K562 (cell line): ENCODE measurements around the gene OR13F1. TPM values are rescaled to one million over a fixed set of nuclear protein-coding genes. Genes with fewer than 3 reads are reported as not detected.

Experiments used
- ATAC-seq: fragments of 200-7000 bp; cut with Tn5 transposase; 3 replicates; pipeline ENCODE4 v1.9.1; 2020; ENCODE audit warnings: moderate library complexity
- BruUV-seq: library from RNA; stranded (reverse); fragments of 400-500 nt; replicated peaks from 2 replicates; lab custom pipeline; 2021; lab: Mats Ljungman, UMichigan
- CTCF ChIA-PET: fragments of 300-600 bp; formaldehyde crosslinking; extraction: SDS; loops from one replicate; lab custom pipeline; 2021; ENCODE audit warnings: low intra/inter-chr PET ratio; lab: Yijun Ruan, JAX
- POLR2A ChIA-PET: fragments of 300-600, 350-650 bp; sonication (Branson Sonifier 250); formaldehyde crosslinking; extraction: SDS; loops from one replicate; lab custom pipeline; 2021; ENCODE audit warnings: antibody characterized with exemption, inconsistent platforms; lab: Yijun Ruan, JAX
- DNase-seq, 4 experiments: peaks; one replicate each; pipeline versions ENCODE4 v3.0.0 to v3.0.0-alpha.2; 2011 to 2018; ENCODE audit warnings: low spot score in 3 of 4, mixed read lengths in 3 of 4; ENCODE audit errors: extremely low read depth in 1 of 4
- FAIRE-seq: peaks from 2 replicates; lab custom pipeline; 2011; peaks lifted over from hg19 to GRCh38; lab: Jason Lieb, UNC
- H2AFZ ChIP-seq: 2 replicates; pipeline ENCODE4 v1.6.0; 2011; ENCODE audit warnings: low read depth, low read length, control low read depth, inconsistent platforms
- H3K27ac ChIP-seq: fragments of 200-600 bp; 3 replicates; pipeline ENCODE4 v1.8.0; 2011; ENCODE audit warnings: low read depth, mild to moderate bottlenecking, control low read depth, inconsistent platforms, low read length, moderate library complexity, mixed read lengths; ENCODE audit errors: extremely low read depth
- H3K27me3 ChIP-seq, 2 experiments: fragments of 300-600 bp in 1 of 2; 2 replicates in 1 of 2; 3 replicates in 1 of 2; pipeline versions ENCODE4 v1.6.0 to v1.8.0; 2011; ENCODE audit warnings: inconsistent platforms in 2 of 2, low read length in 2 of 2, mild to moderate bottlenecking in 1 of 2, mixed read lengths in 1 of 2, moderate library complexity in 1 of 2; ENCODE audit not compliant: control insufficient read depth in 2 of 2, insufficient read depth in 2 of 2
- H3K36me3 ChIP-seq: fragments of 300-600 bp; 3 replicates; pipeline ENCODE4 v1.8.0; 2011; ENCODE audit warnings: mild to moderate bottlenecking, low read length, inconsistent platforms; ENCODE audit not compliant: control insufficient read depth, insufficient read depth
- H3K4me1 ChIP-seq, 2 experiments: fragments of 200-600 bp in 1 of 2; replicated peaks in 1 of 2; 2 replicates in 1 of 2; 3 replicates in 1 of 2; pipeline versions ENCODE4 v1.5.1 to v1.8.0; 2011; ENCODE audit warnings: inconsistent platforms in 2 of 2, low read length in 2 of 2, mild to moderate bottlenecking in 1 of 2, mixed read lengths in 1 of 2, moderate library complexity in 1 of 2; ENCODE audit not compliant: control insufficient read depth in 2 of 2, insufficient read depth in 2 of 2
- H3K4me2 ChIP-seq: 2 replicates; pipeline ENCODE4 v1.6.1; 2011; ENCODE audit warnings: low read length, control low read depth, inconsistent platforms, mixed read lengths; ENCODE audit not compliant: insufficient read depth
- H3K4me3 ChIP-seq: fragments of 200-600 bp; sonication (generic), shearing (Covaris generic); 2 replicates; pipeline ENCODE4 v1.5.1; 2016; ENCODE audit warnings: control low read depth, inconsistent platforms
- H3K79me2 ChIP-seq: fragments of 200-600 bp; 3 replicates; pipeline ENCODE4 v1.8.0; 2011; ENCODE audit warnings: low read length, inconsistent platforms; ENCODE audit not compliant: control insufficient read depth, insufficient read depth
- H3K9ac ChIP-seq, 2 experiments: 2 replicates each; pipeline versions ENCODE4 v1.6.0 to v1.6.1; 2011; ENCODE audit warnings: low read depth in 2 of 2, low read length in 2 of 2, control low read depth in 1 of 2, inconsistent platforms in 1 of 2, mild to moderate bottlenecking in 1 of 2, mixed read lengths in 1 of 2; ENCODE audit not compliant: insufficient read depth in 1 of 2
- H3K9me1 ChIP-seq: one replicate; pipeline ENCODE4 v1.6.0; 2011; ENCODE audit warnings: inconsistent platforms, mild to moderate bottlenecking, low read length, moderate library complexity; ENCODE audit not compliant: control insufficient read depth, insufficient read depth
- H3K9me3 ChIP-seq: replicated peaks from 2 replicates; pipeline ENCODE4 v1.5.1; 2011; ENCODE audit warnings: low read depth, low read length, inconsistent platforms; ENCODE audit not compliant: control insufficient read depth, insufficient read depth
- H4K20me1 ChIP-seq: replicated peaks from 2 replicates; pipeline ENCODE4 v1.6.1; 2011; ENCODE audit warnings: low read length, inconsistent platforms, mixed read lengths; ENCODE audit not compliant: control insufficient read depth, insufficient read depth
- ATF6 ChIP-seq: sonication (generic); formaldehyde crosslinking; IDR thresholded peaks from 2 replicates; pipeline ENCODE4 v1.4.0; 2020; ENCODE audit warnings: mild to moderate bottlenecking, missing genetic modification reagents
- CCAR2 ChIP-seq: fragments of 200-400 bp; formaldehyde crosslinking; IDR thresholded peaks from 2 replicates; pipeline ENCODE4 v1.6.1; 2017; ENCODE audit warnings: mild to moderate bottlenecking, low read depth, low read length
- JUN ChIP-seq, 2 experiments: sonication (generic) in 1 of 2; formaldehyde crosslinking in 1 of 2; IDR thresholded peaks; 2 replicates each; pipeline versions ENCODE4 v1.6.1 to v1.8.0; 2012 to 2022; ENCODE audit warnings: borderline replicate concordance in 2 of 2, mild to moderate bottlenecking in 2 of 2, improper control_type of control experiment in 1 of 2, low read depth in 1 of 2, low read length in 1 of 2, missing genetic modification reagents in 1 of 2
- MIER1 ChIP-seq: fragments of 450-650 bp; IDR thresholded peaks from 2 replicates; pipeline ENCODE4 v1.6.1; 2016; ENCODE audit warnings: antibody characterized with exemption, mild to moderate bottlenecking, low read depth
- NELFE ChIP-seq: IDR thresholded peaks from 2 replicates; pipeline ENCODE4 v1.6.1; 2011; ENCODE audit warnings: mild to moderate bottlenecking; ENCODE audit not compliant: insufficient read depth, insufficient read length
- PYGO2 ChIP-seq: fragments of 450-650 bp; IDR thresholded peaks from 2 replicates; pipeline ENCODE4 v1.6.1; 2016; ENCODE audit warnings: mild to moderate bottlenecking, missing genetic modification characterization, moderate library complexity, missing compliant biosample characterization
- TSHZ1 ChIP-seq: fragments of 250-450 bp; sonication (Bioruptor Pico); IDR thresholded peaks from 2 replicates; pipeline ENCODE4 v1.4.0; 2020; ENCODE audit warnings: mild to moderate bottlenecking, moderate library complexity
- ZBTB11 ChIP-seq, 3 experiments: fragments of 200-800 bp in 1 of 3; fragments of 250-450 bp in 1 of 3; fragments of 450-650 bp in 1 of 3; sonication (Bioruptor Pico) in 1 of 3; sonication (Bioruptor generic) in 1 of 3; formaldehyde crosslinking in 1 of 3; IDR thresholded peaks; 2 replicates each; pipeline versions ENCODE4 v1.6.1 to v1.8.0; 2016 to 2022; ENCODE audit warnings: mild to moderate bottlenecking in 2 of 3, missing genetic modification characterization in 2 of 3, missing compliant biosample characterization in 1 of 3, moderate library complexity in 1 of 3
- ZNF134 ChIP-seq: fragments of 250-450 bp; sonication (Bioruptor Pico); conservative IDR thresholded peaks from 2 replicates; pipeline ENCODE4 v1.4.0; 2020
- ZNF212 ChIP-seq: fragments of 450-650 bp; formaldehyde crosslinking; IDR thresholded peaks from 2 replicates; pipeline ENCODE4 v1.4.0; 2020; ENCODE audit warnings: mild to moderate bottlenecking
- ZNF232 ChIP-seq: sonication (generic); formaldehyde crosslinking; IDR thresholded peaks from 2 replicates; pipeline ENCODE4 v1.8.0; 2022; ENCODE audit warnings: mild to moderate bottlenecking, missing genetic modification reagents
- WGBS: fragments of 100-300 bp; shearing (Covaris generic); methylation state at CpG from one replicate; pipeline ENCODE4 v1.1.6; 2016; ENCODE audit warnings: low coverage, mixed read lengths; ENCODE audit not compliant: insufficient coverage; ENCODE audit errors: missing lambda C conversion rate; 5-methylcytosine and 5-hydroxymethylcytosine counted together
- in situ Hi-C: fragments of 300-500 bp; cut with MboI; formaldehyde crosslinking; loops from 4 replicates; pipeline ENCODE4 v1.15.0; 2018; ENCODE audit warnings: inconsistent platforms, mixed read lengths
- intact Hi-C: fragments of 100-400 bp; cut with micrococcal nuclease; formaldehyde crosslinking; loops from 2 replicates; pipeline ENCODE4 v1.14.2; 2022
- polyA plus RNA-seq, 8 experiments: library from polyadenylated mRNA; depleted of rRNA in 4 of 8; stranded (reverse) in 5 of 8; unstranded in 3 of 8; fragments of >200 nt; fragmentation: Nextera tagmentation in 2 of 8; fragmentation: Illumina TruSeq in 1 of 8; extraction: Ambion mirVana in 2 of 8; extraction: Trizol in 1 of 8; gene quantifications; 2 replicates each; pipeline versions ENCODE4 v1.2.1 to v1.2.3, GENCODE V29; 2011 to 2014; ENCODE audit warnings: inconsistent platforms in 1 of 8, missing spikeins in 1 of 8
- total RNA-seq, 7 experiments: library from RNA; depleted of rRNA in 6 of 7; stranded (reverse); fragments of >200 nt in 6 of 7; fragmentation: Illumina TruSeq in 2 of 7; extraction: Trizol in 2 of 7; gene quantifications; 2 replicates each; pipeline versions ENCODE4 v1.2.1 to v1.2.3, GENCODE V29; 2011 to 2021; ENCODE audit warnings: low replicate concordance in 1 of 7

Gene OR13F1
- total and polyA plus RNA-seq, 9 of the 15 experiments (the other 6 are each of a cell fraction or from before 2014, with no cell fraction given) = not detected

GRCh38 chr9:104503963-104504362, at the start of gene OR13F1 (continued):
- no peak for TF ChIP-seq ATF6 (CRISPR knock-in tag)
- TF ChIP-seq, all 486 proteins: peak for 0

- ChIA-PET CTCF (no interaction called here), POLR2A (no interaction called here)
- Histone ChIP-seq H3K4me1 (no peaks in the 10 kb centered on the region), H3K9ac (no peak overlapping the region), H3K27me3 (no peaks in the 10 kb centered on the region), H3K9me3 (no peaks in the 10 kb centered on the region; the same call in 1 of the 2 replicates), H3K27ac (no peak overlapping the region), H3K4me3 (no peak overlapping the region), H3K9me1 (no peaks in the 10 kb centered on the region), H3K79me2 (no peaks in the 10 kb centered on the region), H3K36me3 (no peaks in the 10 kb centered on the region), H3K4me2 (no peak overlapping the region), H4K20me1 (no peaks in the 10 kb centered on the region), H2AFZ (no peak overlapping the region)
- DNase-seq (no peak), ATAC-seq (no peak), FAIRE-seq (no peak)
- intact Hi-C loops (no loop called here), in situ Hi-C loops (no loop called here)
- 0% methylated on average over 1 of the region's 1 CpG for WGBS
- no TSS peak for BruUV-seq
- TF ChIP-seq MIER1 (no peak), PYGO2 (tag) (no peak), TSHZ1 (CRISPR knock-in tag) (no peak), ZBTB11 (CRISPR knock-in tag; IDR thresholded peaks at IDR 0.05) (no peak), NELFE (no peak), ZNF212 (CRISPR knock-in tag) (no peak), CCAR2 (no peak), ZNF232 (no peak), ZNF134 (CRISPR knock-in tag) (no peak), JUN (IDR thresholded peaks at IDR 0.05; ENCODE audit: borderline replicate concordance, low read depth, low read length) (no peak), JUN (CRISPR knock-in tag; IDR thresholded peaks at IDR 0.05; ENCODE audit: borderline replicate concordance) (no peak)
Measured at GRCh38 chr9:104456831-104457230, 47.2 kb upstream of the OR13F1 start.
